Transverse colon (tissue), 4 donors: ENCODE data around the gene ADAMTS8. TPM values are rescaled to one million over a fixed set of nuclear protein-coding genes. Genes with fewer than 3 reads are reported as not detected.
A peak's percentile ranks its signal among the peaks of the same experiment; 100 is the strongest.

Experiments
- DNase-seq: peaks from one replicate; pipeline ENCODE4 v3.0.0-alpha.2; 2019
- H3K27ac ChIP-seq, 4 donors: fragments of 200-600 bp; sonication (generic); 2 replicates each; pipeline ENCODE4 v1.5.1; 2016 to 2018; ENCODE audit warnings: inconsistent platforms in 4 of 4
- H3K27me3 ChIP-seq: fragments of 200-600 bp; sonication (generic); 2 replicates; pipeline ENCODE4 v1.5.1; 2017; ENCODE audit warnings: inconsistent platforms
- H3K36me3 ChIP-seq, 4 donors: fragments of 200-600 bp; sonication (generic); 2 replicates each; pipeline ENCODE4 v1.5.1; 2017 to 2019; ENCODE audit warnings: inconsistent platforms in 4 of 4
- H3K4me1 ChIP-seq, 4 donors: fragments of 200-600 bp; sonication (generic); 2 replicates each; pipeline ENCODE4 v1.5.1; 2017 to 2020; ENCODE audit warnings: inconsistent platforms in 4 of 4
- H3K4me3 ChIP-seq, 4 donors: fragments of 200-600 bp; sonication (generic); 1 replicate in 1 of 4; 2 replicates in 3 of 4; pipeline versions ENCODE4 v1.5.1 to v1.6.1; 2017 to 2019; ENCODE audit warnings: inconsistent platforms in 4 of 4
- H3K9me3 ChIP-seq, 2 donors: fragments of 200-600 bp; sonication (generic); 2 replicates each; pipeline ENCODE4 v1.5.1; 2017 to 2019; ENCODE audit warnings: inconsistent platforms in 2 of 2
- CTCF ChIP-seq, 5 experiments: fragments of 200-600 bp in 3 of 5; fragments of 450-650 bp in 2 of 5; sonication (generic) in 3 of 5; IDR thresholded peaks; 1 replicate in 2 of 5; 2 replicates in 3 of 5; pipeline ENCODE4 v1.5.1; 2016 to 2017; ENCODE audit warnings: antibody characterized with exemption in 5 of 5, inconsistent platforms in 3 of 5, mild to moderate bottlenecking in 2 of 5, moderate library complexity in 1 of 5
- EP300 ChIP-seq: sonication (generic); formaldehyde crosslinking; IDR thresholded peaks from one replicate; pipeline ENCODE4 v1.6.1; 2017; ENCODE audit warnings: antibody characterized with exemption, low read depth
- POLR2A ChIP-seq: fragments of 450-650 bp; IDR thresholded peaks from one replicate; pipeline ENCODE4 v1.6.1; 2016; ENCODE audit warnings: antibody characterized with exemption, mild to moderate bottlenecking, moderate library complexity
- POLR2AphosphoS5 ChIP-seq, 3 donors: sonication (generic); formaldehyde crosslinking; IDR thresholded peaks; one replicate each; pipeline ENCODE4 v1.6.1; 2016; ENCODE audit warnings: antibody characterized with exemption in 3 of 3
- WGBS, 2 donors: methylation state at CpG; one replicate each; pipeline ENCODE4 v1.1.5; 2018; ENCODE audit warnings: low coverage in 1 of 2; 5-methylcytosine and 5-hydroxymethylcytosine counted together
- in situ Hi-C, 4 donors: fragments of 200-750 bp; cut with MboI; loops; one replicate each; pipeline versions ENCODE4 v1.15.0 to v1.15.1; 2017; ENCODE audit warnings: low sequenced_read_pairs in 3 of 4, low pct_ligation_motif_present in 1 of 4, low pct_unique_long_range_greater_than_20kb in 1 of 4
- intact Hi-C: fragments of 100-400 bp; cut with DNase I; formaldehyde crosslinking; loops from one replicate; pipeline ENCODE4 v1.15.1; 2023; ENCODE audit warnings: low total_unique reads
- total RNA-seq, 4 donors: library from RNA; depleted of rRNA; stranded (reverse); fragments of >200 nt; gene quantifications; one replicate each; pipeline ENCODE4 v1.1.0, GENCODE V29; 2016

ADAMTS8 gene
- total RNA-seq, 4 donors from 2014 or later, result 0.27 to 1.00 (median 0.95) TPM; not detected in 1

- TF ChIP-seq POLR2AphosphoS5 (IDR thresholded peaks at IDR 0.05) (peak; percentile 59 to 73 (median 69)), EP300 (peak; percentile 37), POLR2A (no peak)
- peak; percentile 44 for DNase-seq
- intact Hi-C loops (no loop called here), in situ Hi-C loops (loop anchor here in 1 of 4 donors (25.0 kb wide), 1 partner anchor 191 kb away; no protein-coding TSS in a partner anchor)
- Histone ChIP-seq H3K4me3 (no peak overlapping the region), H3K27me3 (no peaks in the 10 kb centered on the region), H3K9me3 (no peaks in the 10 kb centered on the region), H3K27ac (peak overlapping the region; percentile 48 to 84 (median 75)), H3K4me1 (peaks cover 9 to 37% (median 19%) of the 10 kb centered on the region in 4 donors), H3K36me3 (no peaks in the 10 kb centered on the region)
- 64% methylated on average over 11 of the region's 11 CpGs; no CpG with 5 or more reads in 1 of the 2 donors for WGBS, 2 donors
Observed at GRCh38 chr11:130403271-130403804, 25.1 kb downstream of the ADAMTS8 start.

- intact Hi-C loops, result no loop called here
- H3K27ac ChIP-seq, result peak overlapping the region; percentile 48 to 84 (median 75)
Observed at GRCh38 chr11:130402570-130402969, 25.8 kb downstream of the ADAMTS8 start.

GRCh38 chr11:130400781-130401483 is 27.5 kb downstream of the ADAMTS8 start:
- H3K9me3 ChIP-seq, result no peaks in the 10 kb centered on the region
- DNase-seq, result no peak
- in situ Hi-C loops (loop anchor here in 1 of 4 donors (25.0 kb wide), 1 partner anchor 189 kb away; no protein-coding TSS in a partner anchor), intact Hi-C loops (no loop called here)
- peak overlapping the region; percentile 17 to 84 (median 48) for H3K27ac ChIP-seq
- no peaks in the 10 kb centered on the region for H3K36me3 ChIP-seq
- WGBS, 2 donors, result 48 to 66% methylated on average over 6 to 13 of the region's 13 CpGs
- H3K27me3 ChIP-seq, result no peaks in the 10 kb centered on the region
- no peak for TF ChIP-seq POLR2AphosphoS5 (IDR thresholded peaks at IDR 0.05)
- TF ChIP-seq POLR2A, result no peak
- TF ChIP-seq EP300, result no peak
- no peak for TF ChIP-seq CTCF (IDR thresholded peaks at IDR 0.05)
- peaks cover 6 to 31% (median 18%) of the 10 kb centered on the region in 4 donors for H3K4me1 ChIP-seq
- H3K4me3 ChIP-seq, result no peak overlapping the region

More at GRCh38 chr11:130402570-130402969, 25.8 kb downstream of the ADAMTS8 start:
- Histone ChIP-seq H3K4me3 (no peak overlapping the region), H3K9me3 (no peaks in the 10 kb centered on the region), H3K4me1 (peaks cover 8 to 32% (median 18%) of the 10 kb centered on the region in 4 donors), H3K36me3 (no peaks in the 10 kb centered on the region), H3K27me3 (no peaks in the 10 kb centered on the region)
- in situ Hi-C loops, result loop anchor here in 1 of 4 donors (25.0 kb wide), 1 partner anchor 190 kb away; no protein-coding TSS in a partner anchor
- TF ChIP-seq POLR2AphosphoS5 (IDR thresholded peaks at IDR 0.05) (no peak), POLR2A (no peak), EP300 (no peak), CTCF (IDR thresholded peaks at IDR 0.05) (no peak)
- no peak for DNase-seq
- WGBS, 2 donors, result 52 to 67% methylated on average over 2 of the region's 2 CpGs

GRCh38 chr11:130399196-130399595 is 29.2 kb downstream of the ADAMTS8 start:
- in situ Hi-C loops, result loop anchor here in 2 of 4 donors (25.0 kb wide), 1 partner anchor 187 kb away; no protein-coding TSS in a partner anchor
- 72 to 100% methylated on average over 1 to 2 of the region's 2 CpGs for WGBS, 2 donors
- no peaks in the 10 kb centered on the region for H3K36me3 ChIP-seq
- intact Hi-C loops, result no loop called here
- H3K4me3 ChIP-seq, result no peak overlapping the region
- DNase-seq, result no peak
- H3K9me3 ChIP-seq, result no peaks in the 10 kb centered on the region
- peaks cover 6 to 31% (median 18%) of the 10 kb centered on the region in 4 donors for H3K4me1 ChIP-seq
- no peaks in the 10 kb centered on the region for H3K27me3 ChIP-seq
- TF ChIP-seq EP300 (no peak), POLR2AphosphoS5 (IDR thresholded peaks at IDR 0.05) (no peak)
- no peak overlapping the region for H3K27ac ChIP-seq

GRCh38 chr11:130397780-130398179 is 30.6 kb downstream of the ADAMTS8 start:
- intact Hi-C loops, result no loop called here
- no peaks in the 10 kb centered on the region for H3K27me3 ChIP-seq
- no peak overlapping the region for H3K27ac ChIP-seq
- H3K4me3 ChIP-seq, result no peak overlapping the region
- peaks cover 3 to 21% (median 10%) of the 10 kb centered on the region in 4 donors for H3K4me1 ChIP-seq
- WGBS, 2 donors, result 62 to 83% methylated on average over 5 of the region's 5 CpGs
- DNase-seq, result no peak
- TF ChIP-seq CTCF (IDR thresholded peaks at IDR 0.05) (no peak), POLR2AphosphoS5 (IDR thresholded peaks at IDR 0.05) (no peak), POLR2A (no peak), EP300 (no peak)
- in situ Hi-C loops, result loop anchor here in 2 of 4 donors (25.0 kb wide), 1 partner anchor 185 kb away; no protein-coding TSS in a partner anchor
- H3K36me3 ChIP-seq, result no peaks in the 10 kb centered on the region
- H3K9me3 ChIP-seq, result no peaks in the 10 kb centered on the region
